Measurements from ENCODE around the gene ATP2A3.

The ATP2A3 gene

DNA sequence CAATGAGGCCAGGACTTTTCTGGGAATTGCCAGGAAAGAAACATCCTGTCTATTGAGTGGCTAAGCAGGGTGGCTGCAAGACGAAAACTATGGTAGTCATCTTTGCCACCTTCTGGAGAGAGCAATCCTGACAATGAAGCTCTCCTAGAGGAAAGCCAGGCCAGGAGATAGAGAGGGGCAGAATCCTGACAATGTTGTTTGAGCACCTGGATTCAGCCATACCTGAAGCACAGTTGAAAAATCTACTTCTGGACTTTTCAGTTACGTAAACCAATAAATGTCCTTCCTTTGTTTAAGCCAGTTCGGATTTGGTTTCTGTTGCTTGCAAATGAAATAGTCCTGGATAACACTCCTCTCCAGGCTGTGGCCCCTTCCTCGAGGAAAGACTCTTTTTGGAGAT, 57.4 kb downstream of the ATP2A3 start:
- TF ChIP-seq TAF1 (IDR thresholded peaks at IDR 0.05; ENCODE audit: borderline replicate concordance, insufficient read depth, low read length) (no peak), SIN3A (IDR thresholded peaks at IDR 0.05; ENCODE audit: borderline replicate concordance, insufficient read depth, low read length) (no peak), POLR2AphosphoS5 (IDR thresholded peaks at IDR 0.05; ENCODE audit: low read depth, low read length) (no peak), FOXP2 (optimal IDR thresholded peaks at IDR 0.05; ENCODE audit: borderline replicate concordance, extremely low read depth, extremely low read length, insufficient read depth) (no peak)
- TF ChIP-seq, protein P1, sequence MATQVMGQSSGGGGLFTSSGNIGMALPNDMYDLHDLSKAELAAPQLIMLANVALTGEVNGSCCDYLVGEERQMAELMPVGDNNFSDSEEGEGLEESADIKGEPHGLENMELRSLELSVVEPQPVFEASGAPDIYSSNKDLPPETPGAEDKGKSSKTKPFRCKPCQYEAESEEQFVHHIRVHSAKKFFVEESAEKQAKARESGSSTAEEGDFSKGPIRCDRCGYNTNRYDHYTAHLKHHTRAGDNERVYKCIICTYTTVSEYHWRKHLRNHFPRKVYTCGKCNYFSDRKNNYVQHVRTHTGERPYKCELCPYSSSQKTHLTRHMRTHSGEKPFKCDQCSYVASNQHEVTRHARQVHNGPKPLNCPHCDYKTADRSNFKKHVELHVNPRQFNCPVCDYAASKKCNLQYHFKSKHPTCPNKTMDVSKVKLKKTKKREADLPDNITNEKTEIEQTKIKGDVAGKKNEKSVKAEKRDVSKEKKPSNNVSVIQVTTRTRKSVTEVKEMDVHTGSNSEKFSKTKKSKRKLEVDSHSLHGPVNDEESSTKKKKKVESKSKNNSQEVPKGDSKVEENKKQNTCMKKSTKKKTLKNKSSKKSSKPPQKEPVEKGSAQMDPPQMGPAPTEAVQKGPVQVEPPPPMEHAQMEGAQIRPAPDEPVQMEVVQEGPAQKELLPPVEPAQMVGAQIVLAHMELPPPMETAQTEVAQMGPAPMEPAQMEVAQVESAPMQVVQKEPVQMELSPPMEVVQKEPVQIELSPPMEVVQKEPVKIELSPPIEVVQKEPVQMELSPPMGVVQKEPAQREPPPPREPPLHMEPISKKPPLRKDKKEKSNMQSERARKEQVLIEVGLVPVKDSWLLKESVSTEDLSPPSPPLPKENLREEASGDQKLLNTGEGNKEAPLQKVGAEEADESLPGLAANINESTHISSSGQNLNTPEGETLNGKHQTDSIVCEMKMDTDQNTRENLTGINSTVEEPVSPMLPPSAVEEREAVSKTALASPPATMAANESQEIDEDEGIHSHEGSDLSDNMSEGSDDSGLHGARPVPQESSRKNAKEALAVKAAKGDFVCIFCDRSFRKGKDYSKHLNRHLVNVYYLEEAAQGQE (IDR thresholded peaks at IDR 0.05; ENCODE audit: insufficient read depth in 1 of 2, low read depth in 2 of 2, low read length in 2 of 2): no peak

DNA sequence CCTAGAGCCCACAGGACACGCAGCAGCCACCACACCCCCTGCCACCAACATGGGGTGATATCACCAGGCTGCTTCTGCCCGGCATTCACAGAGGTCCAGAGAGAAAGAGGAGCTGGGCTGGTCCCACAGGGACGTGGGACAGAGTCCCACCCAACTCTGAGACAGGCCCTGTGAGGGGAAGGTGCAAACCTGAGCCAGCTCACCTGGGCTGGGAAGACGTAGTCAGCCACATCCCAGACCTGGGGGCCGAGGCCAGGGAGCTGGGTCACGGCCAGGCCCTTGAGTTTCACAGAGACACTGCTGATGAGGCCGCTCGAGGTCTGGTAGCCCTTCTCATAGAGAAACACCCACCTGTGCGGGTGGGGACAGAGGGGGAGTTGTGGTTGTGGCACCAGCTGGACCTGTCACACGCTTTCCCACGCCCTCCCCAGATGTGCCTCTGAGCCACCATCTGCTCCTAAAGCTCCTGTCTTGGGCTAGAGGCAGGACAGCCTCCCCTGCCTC, 59.2 kb downstream of the ATP2A3 start:
- TF ChIP-seq POLR2AphosphoS5 (IDR thresholded peaks at IDR 0.05; ENCODE audit: low read depth, low read length): no peak
- TF ChIP-seq, protein P1 (IDR thresholded peaks at IDR 0.05; ENCODE audit: insufficient read depth in 1 of 2, low read depth in 2 of 2, low read length in 2 of 2): no peak
- no peak for TF ChIP-seq SIN3A (IDR thresholded peaks at IDR 0.05; ENCODE audit: borderline replicate concordance, insufficient read depth, low read length)
- no peak for TF ChIP-seq FOXP2 (optimal IDR thresholded peaks at IDR 0.05; ENCODE audit: borderline replicate concordance, extremely low read depth, extremely low read length, insufficient read depth)

DNA sequence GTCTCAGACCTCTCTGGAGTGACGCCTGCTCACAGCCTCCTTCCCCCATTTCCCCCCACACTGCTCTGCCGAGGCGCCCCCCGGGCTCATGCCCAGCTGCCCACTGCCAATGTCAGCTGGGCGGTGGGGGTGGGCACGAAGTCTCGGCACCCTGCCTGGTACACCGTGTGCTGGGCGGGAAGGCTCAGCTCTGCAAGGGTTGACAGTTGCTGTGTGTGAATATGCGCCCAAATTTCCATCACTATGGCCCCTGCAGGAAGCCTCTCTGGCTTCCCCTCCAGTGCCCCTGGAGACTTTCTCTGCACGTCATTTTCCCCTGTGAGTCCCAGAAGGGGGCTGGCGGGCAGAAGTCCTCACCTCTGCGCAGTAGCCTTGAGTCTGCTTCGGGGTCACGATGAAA, 59.7 kb downstream of the ATP2A3 start:
- TF ChIP-seq POLR2AphosphoS5 (IDR thresholded peaks at IDR 0.05; ENCODE audit: low read depth, low read length): no peak
- TF ChIP-seq TAF1 (IDR thresholded peaks at IDR 0.05; ENCODE audit: borderline replicate concordance, insufficient read depth, low read length): no peak
- no peak for TF ChIP-seq FOXP2 (optimal IDR thresholded peaks at IDR 0.05; ENCODE audit: borderline replicate concordance, extremely low read depth, extremely low read length, insufficient read depth)
- TF ChIP-seq, protein P1 (IDR thresholded peaks at IDR 0.05; ENCODE audit: insufficient read depth in 1 of 2, low read depth in 2 of 2, low read length in 2 of 2): no peak
- no peak for TF ChIP-seq SIN3A (IDR thresholded peaks at IDR 0.05; ENCODE audit: borderline replicate concordance, insufficient read depth, low read length)

DNA sequence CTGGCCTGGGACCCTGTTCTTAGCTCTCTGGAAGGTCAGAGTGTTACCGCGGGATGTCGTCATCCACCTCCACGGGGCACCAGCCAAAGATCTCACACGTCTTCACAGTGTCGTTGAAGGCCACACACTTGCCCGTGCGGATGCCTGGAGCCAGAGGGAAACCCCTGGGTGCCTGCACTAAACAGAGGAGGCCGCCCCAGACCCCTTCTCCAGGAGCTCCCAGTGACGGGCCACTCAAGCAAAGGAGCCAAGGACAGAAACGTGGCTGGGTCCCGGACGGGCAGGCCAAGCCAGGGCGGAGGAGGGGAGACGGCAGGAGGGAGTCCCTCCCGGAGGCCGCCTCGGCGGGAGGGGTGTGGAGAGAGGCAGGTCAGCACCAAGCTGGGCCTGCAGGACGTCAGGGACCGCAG, 60.4 kb downstream of the ATP2A3 start:
- no peak for TF ChIP-seq SIN3A (IDR thresholded peaks at IDR 0.05; ENCODE audit: borderline replicate concordance, insufficient read depth, low read length)
- TF ChIP-seq TAF1 (IDR thresholded peaks at IDR 0.05; ENCODE audit: borderline replicate concordance, insufficient read depth, low read length): no peak
- TF ChIP-seq, protein P1 (IDR thresholded peaks at IDR 0.05; ENCODE audit: insufficient read depth in 1 of 2, low read depth in 2 of 2, low read length in 2 of 2): no peak
- no peak for TF ChIP-seq FOXP2 (optimal IDR thresholded peaks at IDR 0.05; ENCODE audit: borderline replicate concordance, extremely low read depth, extremely low read length, insufficient read depth)
- no peak for TF ChIP-seq POLR2AphosphoS5 (IDR thresholded peaks at IDR 0.05; ENCODE audit: low read depth, low read length)

Data from PFSK-1 (cell line).